ENCODE results near the gene PUS10. TPM values are rescaled to one million over a fixed set of nuclear protein-coding genes. Genes with fewer than 3 reads are reported as not detected.
"Not testable (repeated sequence)": the region's sequence is repeated elsewhere in the genome, so short reads cannot be mapped to it uniquely, and the experiment has no call there.

The PUS10 gene
- total and polyA plus RNA-seq, 3 donors from 2014 or later = 7.3 to 10.7 (median 10.0) TPM

GRCh38 chr2:60926741-60927552 lies 91.1 kb downstream of the PUS10 start:
- WGBS, 2 donors = 86 to 88% methylated on average over 3 of the region's 3 CpGs
- Histone ChIP-seq H3K4me1 (no peaks in the 10 kb centered on the region), H3K9me3 (no peaks in the 10 kb centered on the region), H3K27me3 (no peaks in the 10 kb centered on the region), H3K4me3 (no peak overlapping the region), H3K36me3 (ENCODE audit: low read depth, missing control alignments) (no peaks in the 10 kb centered on the region), H3K27ac (no peak overlapping the region)
- no peak for DNase-seq
- intact Hi-C loops (cut with DNase I; ENCODE audit: low total_unique reads) = no loop called here
- TF ChIP-seq POLR2A (IDR thresholded peaks at IDR 0.05) = no peak
- TF ChIP-seq CTCF (IDR thresholded peaks at IDR 0.05) = no peak

GRCh38 chr2:60925994-60926740 lies 91.9 kb downstream of the PUS10 start:
- Histone ChIP-seq H3K27me3 (no peaks in the 10 kb centered on the region), H3K27ac (no peak overlapping the region), H3K4me3 (no peak overlapping the region), H3K9me3 (no peaks in the 10 kb centered on the region), H3K36me3 (ENCODE audit: low read depth, missing control alignments) (no peaks in the 10 kb centered on the region), H3K4me1 (no peaks in the 10 kb centered on the region)
- no peak for DNase-seq
- 79 to 88% methylated on average over 7 of the region's 7 CpGs for WGBS, 2 donors
- TF ChIP-seq CTCF (IDR thresholded peaks at IDR 0.05) = no peak
- no peak for TF ChIP-seq POLR2A (IDR thresholded peaks at IDR 0.05)
- intact Hi-C loops (cut with DNase I; ENCODE audit: low total_unique reads) = no loop called here

- TF ChIP-seq CTCF (IDR thresholded peaks at IDR 0.05) (no peak), POLR2A (IDR thresholded peaks at IDR 0.05) (no peak)
- Histone ChIP-seq H3K27me3 (no peaks in the 10 kb centered on the region), H3K36me3 (ENCODE audit: low read depth, missing control alignments) (no peaks in the 10 kb centered on the region), H3K4me3 (no peak overlapping the region), H3K27ac (no peak overlapping the region), H3K4me1 (no peaks in the 10 kb centered on the region), H3K9me3 (no peaks in the 10 kb centered on the region)
- intact Hi-C loops (cut with DNase I; ENCODE audit: low total_unique reads) = no loop called here
- no peak for DNase-seq
- 88 to 96% methylated on average over 8 of the region's 8 CpGs for WGBS, 2 donors
These were observed 110.7 kb downstream of the PUS10 start for GRCh38 chr2:60907329-60907728.

GRCh38 chr2:60906395-60906794 lies 111.7 kb downstream of the PUS10 start:
- intact Hi-C loops (cut with DNase I; ENCODE audit: low total_unique reads) = no loop called here
- Histone ChIP-seq H3K9me3 (no peaks in the 10 kb centered on the region), H3K27me3 (no peaks in the 10 kb centered on the region), H3K27ac (no peak overlapping the region), H3K4me3 (no peak overlapping the region), H3K36me3 (ENCODE audit: low read depth, missing control alignments) (no peaks in the 10 kb centered on the region), H3K4me1 (no peaks in the 10 kb centered on the region)
- WGBS, 2 donors = 84 to 92% methylated on average over 2 of the region's 2 CpGs
- DNase-seq = no peak
- TF ChIP-seq CTCF (IDR thresholded peaks at IDR 0.05) = no peak
- TF ChIP-seq POLR2A (IDR thresholded peaks at IDR 0.05) = no peak

GRCh38 chr2:60905867-60906266 lies 112.2 kb downstream of the PUS10 start:
- 84 to 87% methylated on average over 5 of the region's 5 CpGs for WGBS, 2 donors
- H3K9me3 ChIP-seq; H3K27me3 ChIP-seq; H3K4me3 ChIP-seq; H3K27ac ChIP-seq; H3K36me3 ChIP-seq (ENCODE audit: low read depth, missing control alignments); H3K4me1 ChIP-seq; DNase-seq; intact Hi-C loops (cut with DNase I; ENCODE audit: low total_unique reads): not testable (repeated sequence)

GRCh38 chr2:60901296-60901695 lies 116.8 kb downstream of the PUS10 start:
- H3K27ac ChIP-seq; H3K4me3 ChIP-seq; H3K4me1 ChIP-seq; intact Hi-C loops (cut with DNase I; ENCODE audit: low total_unique reads); H3K9me3 ChIP-seq; DNase-seq; H3K36me3 ChIP-seq (ENCODE audit: low read depth, missing control alignments); H3K27me3 ChIP-seq: not testable (repeated sequence)
- WGBS, 2 donors = 93 to 95% methylated on average over 6 of the region's 6 CpGs

Measured in testis (tissue), 3 donors.